Gastrocnemius medialis (tissue), 4 donors: Measurements from ENCODE around the gene RCVRN. TPM values are rescaled to one million over a fixed set of nuclear protein-coding genes. Genes with fewer than 3 reads are reported as not detected.

ENCODE experiments used
- ATAC-seq, 2 donors: fragments of 150-250 bp; one replicate each; pipeline ENCODE4 v1.9.1; 2016
- DNase-seq, 2 donors: peaks; one replicate each; pipeline ENCODE4 v3.0.0-alpha.2; 2019
- H3K27ac ChIP-seq, 4 donors: fragments of 200-600 bp; sonication (generic); 1 replicate in 1 of 4; 2 replicates in 3 of 4; pipeline ENCODE4 v1.5.1; 2016 to 2018; ENCODE audit warnings: mild to moderate bottlenecking in 2 of 4, moderate library complexity in 1 of 4
- H3K27me3 ChIP-seq, 3 donors: fragments of 200-600 bp; sonication (generic) in 2 of 3; 1 replicate in 1 of 3; 2 replicates in 2 of 3; pipeline versions ENCODE4 v1.5.1 to v1.6.0; 2016 to 2019; ENCODE audit warnings: mild to moderate bottlenecking in 1 of 3, moderate library complexity in 1 of 3
- H3K36me3 ChIP-seq, 2 donors: fragments of 200-600 bp; sonication (generic) in 1 of 2; one replicate each; pipeline ENCODE4 v1.5.1; 2017 to 2018
- H3K4me1 ChIP-seq, 2 donors: fragments of 200-600 bp; sonication (generic) in 1 of 2; one replicate each; pipeline ENCODE4 v1.5.1; 2016 to 2017; ENCODE audit warnings: mild to moderate bottlenecking in 2 of 2
- H3K4me3 ChIP-seq, 4 donors: fragments of 200-600 bp; sonication (generic) in 3 of 4; 1 replicate in 1 of 4; 2 replicates in 3 of 4; pipeline ENCODE4 v1.5.1; 2016 to 2019; ENCODE audit warnings: mild to moderate bottlenecking in 2 of 4
- H3K9me3 ChIP-seq, 3 donors: fragments of 200-600 bp; sonication (generic) in 2 of 3; 1 replicate in 1 of 3; 2 replicates in 2 of 3; pipeline ENCODE4 v1.5.1; 2016 to 2019
- CTCF ChIP-seq, 5 experiments: fragments of 450-650 bp in 3 of 5; fragments of 200-600 bp in 2 of 5; sonication (generic) in 2 of 5; IDR thresholded peaks in 4 of 5; conservative IDR thresholded peaks in 1 of 5; 1 replicate in 4 of 5; 2 replicates in 1 of 5; pipeline ENCODE4 v1.5.1; 2016 to 2019; ENCODE audit warnings: antibody characterized with exemption in 5 of 5, mild to moderate bottlenecking in 3 of 5, moderate library complexity in 3 of 5
- POLR2A ChIP-seq, 2 donors: fragments of 450-650 bp; IDR thresholded peaks; one replicate each; pipeline ENCODE4 v1.6.1; 2017; ENCODE audit warnings: antibody characterized with exemption in 2 of 2, mild to moderate bottlenecking in 2 of 2, moderate library complexity in 2 of 2
- in situ Hi-C, 4 donors: fragments of 200-750 bp; cut with MboI; loops; one replicate each; pipeline versions ENCODE4 v1.15.0 to v1.8.0; 2017; ENCODE audit warnings: low sequenced_read_pairs in 4 of 4
- intact Hi-C: fragments of 100-400 bp; cut with DNase I; formaldehyde crosslinking; loops from one replicate; pipeline ENCODE4 v1.15.1; 2023; ENCODE audit warnings: low total_unique reads
- total RNA-seq, 4 donors: library from RNA; depleted of rRNA; stranded (reverse); fragments of >200 nt; gene quantifications; one replicate each; pipeline versions ENCODE4 v1.1.0 to v1.2.3, GENCODE V29; 2016

Gene RCVRN
- total RNA-seq, 4 donors from 2014 or later, result not detected

- Histone ChIP-seq H3K36me3 (no peaks in the 10 kb centered on the region), H3K27ac (no peak overlapping the region), H3K4me1 (no peaks in the 10 kb centered on the region), H3K4me3 (no peak overlapping the region), H3K27me3 (no peaks in the 10 kb centered on the region), H3K9me3 (peaks cover 0 to 10% (median 0%) of the 10 kb centered on the region in 3 donors)
- intact Hi-C loops, result no loop called here
- ATAC-seq (no peak), DNase-seq (no peak)
- TF ChIP-seq POLR2A (IDR thresholded peaks at IDR 0.05) (no peak), CTCF (IDR thresholded peaks at IDR 0.05 in 4 of 5, conservative IDR thresholded peaks at IDR 0.05 in 1 of 5) (no peak)
- in situ Hi-C loops, result no loop called here
Observed at GRCh38 chr17:9886141-9886930, 18.7 kb downstream of the RCVRN start.

GRCh38 chr17:9883451-9883850 is 21.6 kb downstream of the RCVRN start:
- no peaks in the 10 kb centered on the region for H3K4me1 ChIP-seq
- intact Hi-C loops, result no loop called here
- DNase-seq, result no peak
- H3K9me3 ChIP-seq, result peaks cover 0 to 10% (median 0%) of the 10 kb centered on the region in 3 donors
- ATAC-seq, result no peak
- in situ Hi-C loops, result no loop called here
- no peak overlapping the region for H3K27ac ChIP-seq
- no peaks in the 10 kb centered on the region for H3K36me3 ChIP-seq
- TF ChIP-seq POLR2A (IDR thresholded peaks at IDR 0.05), result no peak
- no peak for TF ChIP-seq CTCF (IDR thresholded peaks at IDR 0.05 in 4 of 5, conservative IDR thresholded peaks at IDR 0.05 in 1 of 5)
- H3K27me3 ChIP-seq, result no peaks in the 10 kb centered on the region
- peak overlapping the region in 1 of 4 donors; percentile 10 for H3K4me3 ChIP-seq

- H3K27me3 ChIP-seq, result no peaks in the 10 kb centered on the region
- no peak for TF ChIP-seq POLR2A (IDR thresholded peaks at IDR 0.05)
- no peak for TF ChIP-seq CTCF (IDR thresholded peaks at IDR 0.05 in 4 of 5, conservative IDR thresholded peaks at IDR 0.05 in 1 of 5)
- H3K4me1 ChIP-seq, result no peaks in the 10 kb centered on the region
- ATAC-seq (no peak), DNase-seq (no peak)
- H3K4me3 ChIP-seq, result no peak overlapping the region
- H3K36me3 ChIP-seq, result no peaks in the 10 kb centered on the region
- in situ Hi-C loops (no loop called here), intact Hi-C loops (no loop called here)
- H3K9me3 ChIP-seq, result peaks cover 0 to 10% (median 0%) of the 10 kb centered on the region in 3 donors
- H3K27ac ChIP-seq, result no peak overlapping the region
Observed at GRCh38 chr17:9880582-9880999, 24.5 kb downstream of the RCVRN start.

- no peak for TF ChIP-seq POLR2A (IDR thresholded peaks at IDR 0.05)
- no peak for TF ChIP-seq CTCF (IDR thresholded peaks at IDR 0.05 in 4 of 5, conservative IDR thresholded peaks at IDR 0.05 in 1 of 5)
- H3K4me3 ChIP-seq, result no peak overlapping the region
- DNase-seq (no peak), ATAC-seq (no peak)
- peaks cover 0 to 10% (median 0%) of the 10 kb centered on the region in 3 donors for H3K9me3 ChIP-seq
- no peaks in the 10 kb centered on the region for H3K4me1 ChIP-seq
- no peaks in the 10 kb centered on the region for H3K27me3 ChIP-seq
- no peak overlapping the region for H3K27ac ChIP-seq
- H3K36me3 ChIP-seq, result no peaks in the 10 kb centered on the region
- intact Hi-C loops (no loop called here), in situ Hi-C loops (loop anchor here in 1 of 4 donors (10.0 kb wide), 1 partner anchor 144 kb away; no protein-coding TSS in a partner anchor)
Observed at GRCh38 chr17:9878786-9879525, 26.1 kb downstream of the RCVRN start.
